OCI-LY7 (cell line): ENCODE data around the gene KIAA0513. TPM values are rescaled to one million over a fixed set of nuclear protein-coding genes. Genes with fewer than 3 reads are reported as not detected.
A peak's percentile ranks its signal among the peaks of the same experiment; 100 is the strongest.

Source experiments
- BruUV-seq: library from RNA; stranded (reverse); fragments of 400-500 nt; replicated peaks from 2 replicates; lab custom pipeline; 2021; lab: Mats Ljungman, UMichigan
- CTCF ChIA-PET: fragments of 300-600 bp; sonication (Branson Sonifier 250); formaldehyde crosslinking; loops from one replicate; lab custom pipeline; 2022; ENCODE audit warnings: antibody characterized with exemption; ENCODE audit not compliant: unreplicated experiment; lab: Charles Lee
- POLR2A ChIA-PET: fragments of 300-600 bp; sonication (Branson Sonifier 250); formaldehyde crosslinking; loops from one replicate; lab custom pipeline; 2022; ENCODE audit warnings: antibody characterized with exemption; lab: Charles Lee
- DNase-seq: peaks from one replicate; pipeline ENCODE4 v3.0.0-alpha.2; 2015; ENCODE audit warnings: low spot score
- H2AFZ ChIP-seq: fragments of 200-600 bp; sonication (generic), shearing (Covaris generic); 2 replicates; pipeline ENCODE4 v1.6.1; 2014; ENCODE audit warnings: mild to moderate bottlenecking, antibody characterized with exemption, low read length, moderate library complexity
- H3K27ac ChIP-seq: fragments of 200-600 bp; sonication (generic); 2 replicates; pipeline ENCODE4 v1.5.1; 2014; ENCODE audit warnings: mixed run types, low read depth, mild to moderate bottlenecking, moderate library complexity, low read length, inconsistent platforms; ENCODE audit not compliant: poor library complexity, severe bottlenecking
- H3K36me3 ChIP-seq: fragments of 200-600 bp; sonication (generic); 2 replicates; pipeline ENCODE4 v1.6.1; 2014; ENCODE audit warnings: mild to moderate bottlenecking, antibody characterized with exemption, low read length, moderate library complexity, mixed read lengths; ENCODE audit not compliant: insufficient read depth
- H3K4me1 ChIP-seq: fragments of 200-600 bp; sonication (generic); 2 replicates; pipeline ENCODE4 v1.5.1; 2014; ENCODE audit warnings: mild to moderate bottlenecking, low read length; ENCODE audit not compliant: insufficient read depth, poor library complexity, severe bottlenecking
- H3K4me2 ChIP-seq: fragments of 200-600 bp; sonication (generic); 2 replicates; pipeline ENCODE4 v1.6.1; 2014; ENCODE audit warnings: mild to moderate bottlenecking, low read length
- H3K4me3 ChIP-seq: fragments of 200-600 bp; sonication (generic); 2 replicates; pipeline ENCODE4 v1.5.1; 2014; ENCODE audit warnings: mild to moderate bottlenecking, low read depth, low read length; ENCODE audit not compliant: poor library complexity, severe bottlenecking
- H3K79me2 ChIP-seq: fragments of 200-600 bp; sonication (generic); 2 replicates; pipeline ENCODE4 v1.6.1; 2016; ENCODE audit warnings: low read depth, mild to moderate bottlenecking, low read length, moderate library complexity, mixed read lengths; ENCODE audit not compliant: insufficient read depth
- H3K9me2 ChIP-seq: fragments of 200-600 bp; sonication (generic); 2 replicates; pipeline ENCODE4 v1.6.1; 2016; ENCODE audit warnings: mild to moderate bottlenecking, low read length, mixed read lengths; ENCODE audit not compliant: insufficient read depth
- H3K9me3 ChIP-seq: fragments of 200-600 bp; sonication (generic); 2 replicates; pipeline ENCODE4 v1.6.1; 2014; ENCODE audit warnings: mild to moderate bottlenecking, mixed run types, low read length, mixed read lengths
- H4K20me1 ChIP-seq: fragments of 200-600 bp; sonication (generic); 2 replicates; pipeline ENCODE4 v1.6.1; 2014; ENCODE audit warnings: mild to moderate bottlenecking, antibody characterized with exemption, low read length, moderate library complexity, mixed read lengths; ENCODE audit not compliant: insufficient read depth
- EZH2phosphoT487 ChIP-seq: fragments of 200-600 bp; sonication (generic); IDR thresholded peaks from 2 replicates; pipeline ENCODE4 v1.6.1; 2018; ENCODE audit warnings: low read depth, borderline replicate concordance, mild to moderate bottlenecking, mixed run types, antibody characterized with exemption, low read length, moderate library complexity, mixed read lengths
- intact Hi-C: fragments of 100-400 bp; cut with micrococcal nuclease; formaldehyde crosslinking; loops from one replicate; pipeline ENCODE4 v1.10.0; 2022; ENCODE audit not compliant: unreplicated experiment
- total RNA-seq, 2 experiments: library from RNA; depleted of rRNA in 1 of 2; stranded (reverse); fragments of >200 nt in 1 of 2; shearing (Covaris generic) in 1 of 2; gene quantifications; 2 replicates each; pipeline ENCODE4 v1.2.3, GENCODE V29; 2014 to 2022
- TF ChIP-seq, protein P1 (sequence below): fragments of 200-600 bp; sonication (generic); conservative IDR thresholded peaks from 2 replicates; pipeline ENCODE4 v1.5.1; 2014; ENCODE audit warnings: mild to moderate bottlenecking, antibody characterized with exemption, low read length, moderate library complexity, mixed read lengths

Gene KIAA0513
- total RNA-seq, 2 experiments from 2014 or later: 0.88 to 4.8 TPM

GRCh38 chr16:85098565-85098964 lies 71.0 kb downstream of the KIAA0513 start:
- intact Hi-C loops: no loop called here
- Histone ChIP-seq H3K79me2 (no peaks in the 10 kb centered on the region), H3K9me3 (no peaks in the 10 kb centered on the region), H4K20me1 (no peaks in the 10 kb centered on the region), H3K4me3 (no peak overlapping the region), H2AFZ (no peak overlapping the region), H3K9me2 (no peaks in the 10 kb centered on the region), H3K27ac (no peak overlapping the region), H3K4me2 (no peak overlapping the region), H3K4me1 (peaks cover 22% of the 10 kb centered on the region), H3K36me3 (no peaks in the 10 kb centered on the region)
- no peak for TF ChIP-seq EZH2phosphoT487
- TF ChIP-seq, protein P1, sequence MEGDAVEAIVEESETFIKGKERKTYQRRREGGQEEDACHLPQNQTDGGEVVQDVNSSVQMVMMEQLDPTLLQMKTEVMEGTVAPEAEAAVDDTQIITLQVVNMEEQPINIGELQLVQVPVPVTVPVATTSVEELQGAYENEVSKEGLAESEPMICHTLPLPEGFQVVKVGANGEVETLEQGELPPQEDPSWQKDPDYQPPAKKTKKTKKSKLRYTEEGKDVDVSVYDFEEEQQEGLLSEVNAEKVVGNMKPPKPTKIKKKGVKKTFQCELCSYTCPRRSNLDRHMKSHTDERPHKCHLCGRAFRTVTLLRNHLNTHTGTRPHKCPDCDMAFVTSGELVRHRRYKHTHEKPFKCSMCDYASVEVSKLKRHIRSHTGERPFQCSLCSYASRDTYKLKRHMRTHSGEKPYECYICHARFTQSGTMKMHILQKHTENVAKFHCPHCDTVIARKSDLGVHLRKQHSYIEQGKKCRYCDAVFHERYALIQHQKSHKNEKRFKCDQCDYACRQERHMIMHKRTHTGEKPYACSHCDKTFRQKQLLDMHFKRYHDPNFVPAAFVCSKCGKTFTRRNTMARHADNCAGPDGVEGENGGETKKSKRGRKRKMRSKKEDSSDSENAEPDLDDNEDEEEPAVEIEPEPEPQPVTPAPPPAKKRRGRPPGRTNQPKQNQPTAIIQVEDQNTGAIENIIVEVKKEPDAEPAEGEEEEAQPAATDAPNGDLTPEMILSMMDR: no peak
- no TSS peak for BruUV-seq
- CTCF ChIA-PET: no interaction called here
- DNase-seq: no peak
- POLR2A ChIA-PET: no interaction called here

DNA sequence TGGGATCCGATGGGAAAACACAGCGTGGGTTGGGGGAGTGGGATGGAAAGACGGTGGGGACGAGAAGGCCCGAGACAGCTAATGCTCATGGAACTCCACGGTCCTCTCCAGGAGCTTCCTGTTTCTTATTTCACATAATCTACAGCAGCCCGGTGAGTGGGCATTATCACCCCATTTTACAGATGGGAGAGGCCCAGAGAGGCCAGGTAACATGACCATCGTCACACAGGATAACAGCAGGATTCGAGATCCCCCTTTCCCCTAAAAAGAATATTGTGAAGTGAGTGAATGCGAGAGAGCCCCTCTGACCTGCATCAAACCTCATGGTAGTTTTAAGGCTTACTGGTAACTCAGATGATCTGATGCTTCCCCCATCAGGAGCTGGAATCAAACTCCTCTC lies 72.7 kb downstream of the KIAA0513 start:
- BruUV-seq: no TSS peak
- Histone ChIP-seq H3K79me2 (no peaks in the 10 kb centered on the region), H3K27ac (no peak overlapping the region), H2AFZ (no peak overlapping the region), H3K36me3 (no peaks in the 10 kb centered on the region), H3K4me2 (no peak overlapping the region), H3K4me1 (peaks cover 39% of the 10 kb centered on the region), H3K4me3 (no peak overlapping the region), H3K9me2 (no peaks in the 10 kb centered on the region), H4K20me1 (no peaks in the 10 kb centered on the region), H3K9me3 (no peaks in the 10 kb centered on the region)
- intact Hi-C loops: no loop called here
- ChIA-PET POLR2A (no interaction called here), CTCF (no interaction called here)
- no peak for TF ChIP-seq EZH2phosphoT487
- TF ChIP-seq, protein P1: no peak
- DNase-seq: no peak

GRCh38 chr16:85101956-85102630 lies 74.5 kb downstream of the KIAA0513 start:
- Histone ChIP-seq H2AFZ (peak overlapping the region; percentile 74; the same call in 1 of the 2 replicates), H3K4me3 (no peak overlapping the region), H3K9me2 (no peaks in the 10 kb centered on the region), H3K4me2 (peak overlapping the region; percentile 49), H3K9me3 (no peaks in the 10 kb centered on the region), H3K27ac (peak overlapping the region; percentile 81), H3K36me3 (no peaks in the 10 kb centered on the region), H4K20me1 (no peaks in the 10 kb centered on the region), H3K79me2 (no peaks in the 10 kb centered on the region), H3K4me1 (peaks cover 46% of the 10 kb centered on the region)
- TF ChIP-seq, protein P1: no peak
- TF ChIP-seq EZH2phosphoT487: no peak
- POLR2A ChIA-PET: interaction anchor here (1.0 kb wide), 1 partner anchor 229 kb away, joined by 3 read pairs; no protein-coding TSS in a partner anchor
- no peak for DNase-seq
- CTCF ChIA-PET: interaction anchor here (1.2 kb wide), 1 partner anchor 18 kb away, joined by 3 read pairs; no protein-coding TSS in a partner anchor
- intact Hi-C loops: no loop called here
- no TSS peak for BruUV-seq
